HS-27A (cell line): Measurements from ENCODE around the gene CARNS1.

Source experiments
- DNase-seq: peaks from one replicate; pipeline ENCODE4 v3.0.0-alpha.2; 2012; ENCODE audit warnings: low read depth, missing footprints

The CARNS1 gene

GRCh38 chr11:67375320-67376055 is 40.0 kb upstream of the CARNS1 start:
- DNase-seq = no peak

GRCh38 chr11:67376063-67376820 is 39.2 kb upstream of the CARNS1 start:
- DNase-seq = no peak

GRCh38 chr11:67376873-67377808 is 38.3 kb upstream of the CARNS1 start:
- no peak for DNase-seq

- DNase-seq = no peak
These were observed 36.9 kb upstream of the CARNS1 start for GRCh38 chr11:67378544-67378943.

- DNase-seq = no peak
These were observed 36.1 kb upstream of the CARNS1 start for GRCh38 chr11:67379061-67380058.

- DNase-seq = no peak
These were observed 34.1 kb upstream of the CARNS1 start for GRCh38 chr11:67381244-67381972.

GRCh38 chr11:67382276-67383136 is 33.0 kb upstream of the CARNS1 start:
- no peak for DNase-seq

- no peak for DNase-seq
These were observed 30.6 kb upstream of the CARNS1 start for GRCh38 chr11:67384851-67385366.

- DNase-seq = no peak
These were observed 28.4 kb upstream of the CARNS1 start for GRCh38 chr11:67387069-67387468.

GRCh38 chr11:67387518-67387917 is 28.0 kb upstream of the CARNS1 start:
- DNase-seq = no peak

- no peak for DNase-seq
These were observed 26.0 kb upstream of the CARNS1 start for GRCh38 chr11:67389477-67389876.

GRCh38 chr11:67390947-67391303 is 24.6 kb upstream of the CARNS1 start:
- no peak for DNase-seq

- peak; percentile 89 for DNase-seq
These were observed 23.9 kb upstream of the CARNS1 start, which contains the start of gene RAD9A for GRCh38 chr11:67391304-67392182. Gene RAD9A (plus strand): TSS chr11:67391986. CDS start chr11:67392045, 59 bp downstream.

- DNase-seq = no peak
These were observed 23.2 kb upstream of the CARNS1 start for GRCh38 chr11:67392183-67392715.

- DNase-seq = no peak
These were observed 22.0 kb upstream of the CARNS1 start for GRCh38 chr11:67393437-67393836.

GRCh38 chr11:67393990-67394389 is 21.5 kb upstream of the CARNS1 start:
- no peak for DNase-seq

- DNase-seq = no peak
These were observed 19.8 kb upstream of the CARNS1 start for GRCh38 chr11:67395555-67396258.
